H9 (cell line): ENCODE results near the gene CDYL2. TPM values are rescaled to one million over a fixed set of nuclear protein-coding genes. Genes with fewer than 3 reads are reported as not detected.

Experiments
- DNase-seq: peaks from one replicate; pipeline ENCODE4 v3.0.0-alpha.2; 2017
- H2AFZ ChIP-seq: one replicate; pipeline ENCODE4 v1.6.1; 2013; ENCODE audit warnings: mild to moderate bottlenecking, low read length, control low read depth, moderate library complexity
- H2AK5ac ChIP-seq: 2 replicates; pipeline ENCODE4 v1.6.1; 2013; ENCODE audit warnings: low read length, control low read depth, mixed read lengths; ENCODE audit not compliant: insufficient read length
- H2BK120ac ChIP-seq: one replicate; pipeline ENCODE4 v1.6.1; 2013; ENCODE audit warnings: low read depth, mild to moderate bottlenecking, low read length, control low read depth, inconsistent platforms; ENCODE audit not compliant: poor library complexity, severe bottlenecking
- H2BK12ac ChIP-seq: 2 replicates; pipeline ENCODE4 v1.6.1; 2013; ENCODE audit warnings: low read length, control low read depth, mixed read lengths, low read depth; ENCODE audit not compliant: insufficient read length
- H2BK15ac ChIP-seq: 2 replicates; pipeline ENCODE4 v1.6.1; 2013; ENCODE audit warnings: low read depth, low read length, control low read depth
- H2BK20ac ChIP-seq: one replicate; pipeline ENCODE4 v1.6.1; 2013; ENCODE audit warnings: low read depth, mild to moderate bottlenecking, low read length, control low read depth, inconsistent platforms; ENCODE audit not compliant: poor library complexity, severe bottlenecking
- H2BK5ac ChIP-seq: 2 replicates; pipeline ENCODE4 v1.6.1; 2013; ENCODE audit warnings: low read length, control low read depth, mixed read lengths; ENCODE audit not compliant: insufficient read length
- H3K14ac ChIP-seq: 2 replicates; pipeline ENCODE4 v1.6.1; 2013; ENCODE audit warnings: low read length, control low read depth; ENCODE audit not compliant: insufficient read depth
- H3K18ac ChIP-seq: 2 replicates; pipeline ENCODE4 v1.6.1; 2013; ENCODE audit warnings: low read depth, mild to moderate bottlenecking, mixed read lengths, low read length, control low read depth; ENCODE audit not compliant: insufficient read length
- H3K23ac ChIP-seq: 2 replicates; pipeline ENCODE4 v1.6.1; 2013; ENCODE audit warnings: low read length, control low read depth, mixed read lengths, low read depth; ENCODE audit not compliant: insufficient read length
- H3K23me2 ChIP-seq: 2 replicates; pipeline ENCODE4 v1.6.1; 2013; ENCODE audit warnings: low read depth, mild to moderate bottlenecking, mixed read lengths, low read length, control low read depth; ENCODE audit not compliant: insufficient read length, poor library complexity, severe bottlenecking
- H3K27ac ChIP-seq: 2 replicates; pipeline ENCODE4 v1.5.1; 2013; ENCODE audit warnings: low read length, control low read depth, mixed read lengths, low read depth; ENCODE audit not compliant: insufficient read length
- H3K27me3 ChIP-seq: 2 replicates; pipeline ENCODE4 v1.6.1; 2013; ENCODE audit warnings: low read length, control low read depth, inconsistent platforms; ENCODE audit not compliant: insufficient read depth
- H3K4ac ChIP-seq: 2 replicates; pipeline ENCODE4 v1.6.1; 2013; ENCODE audit warnings: low read depth, mild to moderate bottlenecking, control low read depth, inconsistent platforms, low read length, moderate library complexity
- H3K4me1 ChIP-seq: 2 replicates; pipeline ENCODE4 v1.6.1; 2013; ENCODE audit warnings: low read length, control low read depth, inconsistent platforms; ENCODE audit not compliant: insufficient read depth
- H3K4me2 ChIP-seq: 2 replicates; pipeline ENCODE4 v1.6.1; 2013; ENCODE audit warnings: low read length, control low read depth, mixed read lengths; ENCODE audit not compliant: insufficient read length, insufficient read depth
- H3K56ac ChIP-seq: 2 replicates; pipeline ENCODE4 v1.6.1; 2013; ENCODE audit warnings: low read depth, mild to moderate bottlenecking, mixed read lengths, low read length, control low read depth; ENCODE audit not compliant: insufficient read length
- H3K79me1 ChIP-seq: 2 replicates; pipeline ENCODE4 v1.6.1; 2013; ENCODE audit warnings: low read depth, mild to moderate bottlenecking, moderate library complexity, low read length, control low read depth, inconsistent platforms; ENCODE audit not compliant: insufficient read depth, poor library complexity, severe bottlenecking
- H3K79me2 ChIP-seq: 2 replicates; pipeline ENCODE4 v1.6.1; 2013; ENCODE audit warnings: low read length, control low read depth, inconsistent platforms; ENCODE audit not compliant: insufficient read depth
- H3K9ac ChIP-seq: 2 replicates; pipeline ENCODE4 v1.6.1; 2013; ENCODE audit warnings: low read length, control low read depth, mixed read lengths; ENCODE audit not compliant: insufficient read length; ENCODE audit errors: extremely low read depth
- H3K9me3 ChIP-seq: one replicate; pipeline ENCODE4 v1.6.1; 2013; ENCODE audit warnings: low read depth, low read length, inconsistent platforms; ENCODE audit not compliant: control insufficient read depth
- H3T11ph ChIP-seq: one replicate; pipeline ENCODE4 v1.6.1; 2013; ENCODE audit warnings: mild to moderate bottlenecking, low read length, control low read depth, inconsistent platforms
- H4K20me1 ChIP-seq: one replicate; pipeline ENCODE4 v1.6.1; 2013; ENCODE audit not compliant: control insufficient read depth, insufficient read length, insufficient read depth
- H4K5ac ChIP-seq: 2 replicates; pipeline ENCODE4 v1.6.1; 2013; ENCODE audit warnings: low read depth, mild to moderate bottlenecking, mixed read lengths, low read length, control low read depth; ENCODE audit not compliant: insufficient read length
- H4K8ac ChIP-seq: replicated peaks from 2 replicates; pipeline ENCODE4 v1.6.1; 2013; ENCODE audit warnings: low read length, control low read depth, mixed read lengths, low read depth; ENCODE audit not compliant: insufficient read length
- H4K91ac ChIP-seq: 2 replicates; pipeline ENCODE4 v1.6.1; 2013; ENCODE audit warnings: low read depth, mild to moderate bottlenecking, moderate library complexity, mixed read lengths, low read length, control low read depth; ENCODE audit not compliant: insufficient read length
- H3K27ac Mint-ChIP-seq, 3 experiments: 2 replicates in 2 of 3; 3 replicates in 1 of 3; pipeline ENCODE4 v1.8.0; 2020 to 2021; ENCODE audit warnings: mixed read lengths in 3 of 3, mild to moderate bottlenecking in 1 of 3, moderate library complexity in 1 of 3
- H3K27me3 Mint-ChIP-seq: 2 replicates; pipeline ENCODE4 v1.8.0; 2021; ENCODE audit warnings: low read depth, mild to moderate bottlenecking, moderate library complexity, mixed read lengths
- H3K36me3 Mint-ChIP-seq, 3 experiments: 2 replicates in 2 of 3; 3 replicates in 1 of 3; pipeline ENCODE4 v1.8.0; 2020 to 2021; ENCODE audit warnings: low read depth in 3 of 3, mixed read lengths in 3 of 3; ENCODE audit not compliant: insufficient read depth in 1 of 3
- H3K4me1 Mint-ChIP-seq, 2 experiments: 2 replicates each; pipeline ENCODE4 v1.8.0; 2020; ENCODE audit warnings: mixed read lengths in 2 of 2
- H3K4me3 Mint-ChIP-seq, 2 experiments: 2 replicates in 1 of 2; 3 replicates in 1 of 2; pipeline ENCODE4 v1.8.0; 2020 to 2021; ENCODE audit warnings: mild to moderate bottlenecking in 2 of 2, mixed read lengths in 2 of 2, moderate library complexity in 1 of 2
- H3K9me3 Mint-ChIP-seq, 2 experiments: 2 replicates in 1 of 2; 3 replicates in 1 of 2; pipeline ENCODE4 v1.8.0; 2020; ENCODE audit warnings: mild to moderate bottlenecking in 2 of 2, mixed read lengths in 2 of 2, moderate library complexity in 1 of 2
- WGBS: extraction: QIAGEN DNeasy Blood & Tissue Kit; methylation state at CpG from one replicate; pipeline ENCODE4 v1.1.7; 2013; ENCODE audit warnings: missing lambda C conversion rate, low lambda C conversion rate, mixed read lengths; ENCODE audit not compliant: insufficient read length; ENCODE audit errors: extremely low coverage; 5-methylcytosine and 5-hydroxymethylcytosine counted together
- total RNA-seq: library from RNA; stranded (reverse); gene quantifications from 2 replicates; pipeline ENCODE4 v1.2.1, GENCODE V29; 2021
- TF ChIP-seq, protein P1 (sequence below): fragments of 200-600 bp; sonication (generic); conservative IDR thresholded peaks from 3 replicates; pipeline ENCODE4 v1.8.0; 2021; ENCODE audit warnings: antibody characterized with exemption, mild to moderate bottlenecking

Gene CDYL2
- total RNA-seq, 1 experiment from 2014 or later: 4.2 TPM

GRCh38 chr16:80556481-80556880 lies 247.9 kb downstream of the CDYL2 start:
- no peaks in the 10 kb centered on the region for H3K36me3 Mint-ChIP-seq
- no peak overlapping the region for H3K23ac ChIP-seq
- no peak overlapping the region for H3K27ac ChIP-seq
- no peaks in the 10 kb centered on the region for H3K9me3 ChIP-seq
- H3K9me3 Mint-ChIP-seq: no peaks in the 10 kb centered on the region; a peak in 2 of 5 replicates
- no peak overlapping the region for H2BK12ac ChIP-seq
- no peak overlapping the region for H2BK5ac ChIP-seq
- no peak overlapping the region for H2BK20ac ChIP-seq
- no peak for DNase-seq
- no peak overlapping the region for H3T11ph ChIP-seq
- TF ChIP-seq, protein P1, sequence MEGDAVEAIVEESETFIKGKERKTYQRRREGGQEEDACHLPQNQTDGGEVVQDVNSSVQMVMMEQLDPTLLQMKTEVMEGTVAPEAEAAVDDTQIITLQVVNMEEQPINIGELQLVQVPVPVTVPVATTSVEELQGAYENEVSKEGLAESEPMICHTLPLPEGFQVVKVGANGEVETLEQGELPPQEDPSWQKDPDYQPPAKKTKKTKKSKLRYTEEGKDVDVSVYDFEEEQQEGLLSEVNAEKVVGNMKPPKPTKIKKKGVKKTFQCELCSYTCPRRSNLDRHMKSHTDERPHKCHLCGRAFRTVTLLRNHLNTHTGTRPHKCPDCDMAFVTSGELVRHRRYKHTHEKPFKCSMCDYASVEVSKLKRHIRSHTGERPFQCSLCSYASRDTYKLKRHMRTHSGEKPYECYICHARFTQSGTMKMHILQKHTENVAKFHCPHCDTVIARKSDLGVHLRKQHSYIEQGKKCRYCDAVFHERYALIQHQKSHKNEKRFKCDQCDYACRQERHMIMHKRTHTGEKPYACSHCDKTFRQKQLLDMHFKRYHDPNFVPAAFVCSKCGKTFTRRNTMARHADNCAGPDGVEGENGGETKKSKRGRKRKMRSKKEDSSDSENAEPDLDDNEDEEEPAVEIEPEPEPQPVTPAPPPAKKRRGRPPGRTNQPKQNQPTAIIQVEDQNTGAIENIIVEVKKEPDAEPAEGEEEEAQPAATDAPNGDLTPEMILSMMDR: no peak
- H3K56ac ChIP-seq: no peak overlapping the region
- no peaks in the 10 kb centered on the region; the same call in 1 of the 2 replicates for H3K4me1 ChIP-seq
- H2BK120ac ChIP-seq: no peak overlapping the region
- H3K14ac ChIP-seq: no peak overlapping the region
- H3K4ac ChIP-seq: no peak overlapping the region
- H3K79me2 ChIP-seq: no peaks in the 10 kb centered on the region
- no peaks in the 10 kb centered on the region for H3K27me3 ChIP-seq
- WGBS: no CpG with 5 or more reads among the region's 3 CpGs
- H3K18ac ChIP-seq: no peak overlapping the region
- H3K9ac ChIP-seq: no peak overlapping the region
- H3K4me3 Mint-ChIP-seq: no peak overlapping the region
- H3K79me1 ChIP-seq: no peaks in the 10 kb centered on the region
- no peak overlapping the region for H4K5ac ChIP-seq
- no peak overlapping the region; the same call in 1 of the 2 replicates for H2BK15ac ChIP-seq
- no peaks in the 10 kb centered on the region for H4K20me1 ChIP-seq
- H3K27ac Mint-ChIP-seq: no peak overlapping the region
- H3K4me1 Mint-ChIP-seq: no peaks in the 10 kb centered on the region
- H2AK5ac ChIP-seq: no peak overlapping the region
- H4K8ac ChIP-seq: no peak overlapping the region
- H3K23me2 ChIP-seq: no peaks in the 10 kb centered on the region
- no peak overlapping the region for H3K4me2 ChIP-seq
- peaks cover 10% of the 10 kb centered on the region for H3K27me3 Mint-ChIP-seq
- H2AFZ ChIP-seq: no peak overlapping the region
- H4K91ac ChIP-seq: no peak overlapping the region
